Mucosa of descending colon (tissue), 3 donors: ENCODE measurements around the gene TAF5L. TPM values are rescaled to one million over a fixed set of nuclear protein-coding genes. Genes with fewer than 3 reads are reported as not detected.

Experiments
- ATAC-seq: fragments of 200-7000 bp; cut with Tn5 transposase; one replicate; pipeline ENCODE4 v1.9.1; 2020; ENCODE audit warnings: mild to moderate bottlenecking, moderate library complexity
- DNase-seq, 3 donors: peaks; one replicate each; pipeline ENCODE4 v3.0.0-alpha.2; 2020
- H3K36me3 ChIP-seq: fragments of 200-600 bp; one replicate; pipeline ENCODE4 v1.8.0; 2021; ENCODE audit warnings: low read depth, mild to moderate bottlenecking
- H3K4me1 ChIP-seq: fragments of 200-600 bp; one replicate; pipeline ENCODE4 v1.8.0; 2021; ENCODE audit warnings: low read depth, mild to moderate bottlenecking
- H3K4me3 ChIP-seq: fragments of 200-600 bp; one replicate; pipeline ENCODE4 v1.8.0; 2021; ENCODE audit warnings: mild to moderate bottlenecking
- H3K9me3 ChIP-seq: fragments of 200-600 bp; one replicate; pipeline ENCODE4 v1.8.0; 2021; ENCODE audit warnings: mild to moderate bottlenecking
- CTCF ChIP-seq: fragments of 200-600 bp; IDR thresholded peaks from one replicate; pipeline ENCODE4 v1.8.0; 2022; ENCODE audit warnings: antibody characterized with exemption, mild to moderate bottlenecking
- intact Hi-C, 2 donors: fragments of 100-400 bp; cut with DNase I in 1 of 2; cut with micrococcal nuclease in 1 of 2; formaldehyde crosslinking; loops; one replicate each; pipeline versions ENCODE4 v1.11.0 to v1.11.1; 2022; cut with DNase I, micrococcal nuclease
- total RNA-seq, 3 donors: library from RNA; stranded (reverse); fragmentation: NEBNext Ultra II Directional in 2 of 3; extraction: Animal tissue kit (Norgen Biotek cat#: 25700) in 2 of 3; gene quantifications; one replicate each; pipeline versions ENCODE4 v1.2.1 to v1.2.4, GENCODE V29; 2021 to 2023
- donor health status: DM: no; HTN: no; CAD: no; lungs with moderate emphysema.
- donor health status: DM: no; HTN: no; CAD: no.
- donor health status: DM: no; HTN: yes; CAD: no.

TAF5L gene
- total RNA-seq, 3 donors from 2014 or later: 21.1 to 25.1 (median 23.4) TPM

DNA sequence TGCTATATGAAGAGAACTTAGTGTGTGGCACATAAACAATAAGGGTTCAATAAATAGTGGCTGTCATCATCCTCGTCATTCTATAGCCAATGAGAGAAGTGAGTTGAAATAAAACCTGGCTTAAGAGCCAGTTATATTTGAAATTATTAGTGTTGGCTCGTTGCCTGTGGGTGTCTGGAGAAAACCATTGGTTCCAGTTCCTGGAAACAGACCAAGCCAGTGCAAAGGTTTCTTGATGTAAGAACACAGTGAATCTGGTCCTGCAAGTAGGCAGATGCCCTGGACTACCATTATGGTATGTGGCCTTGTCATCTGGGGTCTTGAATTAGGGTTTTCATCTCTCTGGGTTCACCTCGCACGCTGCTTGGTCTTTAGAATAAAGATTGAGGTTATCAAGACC lies 43.4 kb upstream of the TAF5L start:
- intact Hi-C loops: no loop called here
- TF ChIP-seq CTCF: no peak
- peak; percentile 14 for ATAC-seq

DNA sequence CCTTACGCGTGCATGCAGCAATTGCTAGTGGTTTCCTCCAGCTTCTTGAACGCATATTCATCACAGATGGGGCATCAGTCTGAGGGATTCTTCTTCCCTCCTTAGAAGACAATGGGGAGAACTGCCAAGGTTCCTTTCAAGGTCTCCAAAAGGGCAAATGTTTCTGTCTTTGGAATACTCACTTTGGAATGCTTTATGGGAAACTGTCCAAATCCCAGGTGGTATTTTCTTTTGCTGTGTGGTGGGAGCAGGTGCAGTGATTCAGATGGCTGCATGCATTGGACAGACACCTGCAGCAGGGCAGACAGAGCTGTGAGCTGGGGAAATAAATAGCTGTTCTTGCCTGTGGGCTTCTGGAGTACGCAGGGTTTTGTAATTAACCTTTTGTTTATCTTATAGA lies 40.7 kb upstream of the TAF5L start:
- ATAC-seq: no peak
- intact Hi-C loops: no loop called here
- no peaks in the 10 kb centered on the region for H3K4me1 ChIP-seq
- no peaks in the 10 kb centered on the region for H3K9me3 ChIP-seq
- no peaks in the 10 kb centered on the region for H3K36me3 ChIP-seq
- no peak for TF ChIP-seq CTCF
- H3K4me3 ChIP-seq: no peak overlapping the region
- DNase-seq: no peak

More for the DNA sequence above, 43.4 kb upstream of the TAF5L start:
- H3K9me3 ChIP-seq: no peaks in the 10 kb centered on the region
- peak in 1 of 3 donors; percentile 22 for DNase-seq
- H3K4me3 ChIP-seq: no peak overlapping the region
- no peaks in the 10 kb centered on the region for H3K4me1 ChIP-seq
- H3K36me3 ChIP-seq: no peaks in the 10 kb centered on the region

- intact Hi-C loops: no loop called here
- H3K36me3 ChIP-seq: no peaks in the 10 kb centered on the region
- no peak for DNase-seq
- TF ChIP-seq CTCF: no peak
- no peaks in the 10 kb centered on the region for H3K4me1 ChIP-seq
- H3K9me3 ChIP-seq: no peaks in the 10 kb centered on the region
- no peak for ATAC-seq
- H3K4me3 ChIP-seq: no peak overlapping the region
Observed at GRCh38 chr1:229665912-229666558, 40.1 kb upstream of the TAF5L start.

DNA sequence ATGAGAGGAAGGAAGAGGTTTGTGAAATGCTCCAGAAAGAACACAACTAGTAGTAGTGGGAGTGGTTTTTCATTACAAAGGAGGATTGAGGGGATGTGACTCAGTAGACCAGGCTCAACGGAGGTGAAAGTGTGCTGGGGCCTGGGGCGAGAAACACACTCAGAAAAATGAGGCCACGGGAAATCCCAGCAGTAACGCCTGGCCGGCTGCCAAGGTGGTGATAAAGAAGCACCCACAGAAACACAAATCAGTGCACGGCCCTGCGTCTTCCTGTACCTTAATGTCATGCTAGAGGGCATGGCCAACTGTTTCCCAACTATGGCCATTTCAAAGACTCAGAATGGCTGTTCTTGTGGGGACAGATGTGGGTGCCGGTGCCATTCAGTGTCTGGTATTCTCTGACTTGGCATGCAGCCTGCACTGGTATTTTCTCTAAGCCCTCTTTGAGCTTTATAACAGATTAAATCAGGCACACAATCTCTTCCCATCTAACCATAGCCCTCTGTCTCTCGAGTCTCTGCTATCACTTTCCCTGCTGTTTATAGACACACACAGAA lies 38.3 kb upstream of the TAF5L start:
- ATAC-seq (no peak), DNase-seq (peak in 2 of 3 donors; percentile 45 to 61)
- Histone ChIP-seq H3K4me1 (no peaks in the 10 kb centered on the region), H3K4me3 (no peak overlapping the region), H3K36me3 (no peaks in the 10 kb centered on the region), H3K9me3 (no peaks in the 10 kb centered on the region)
- intact Hi-C loops: loop anchor here in 1 of 2 donors (5.0 kb wide), 1 partner anchor 648 kb away; no protein-coding TSS in a partner anchor
- TF ChIP-seq CTCF: no peak

DNA sequence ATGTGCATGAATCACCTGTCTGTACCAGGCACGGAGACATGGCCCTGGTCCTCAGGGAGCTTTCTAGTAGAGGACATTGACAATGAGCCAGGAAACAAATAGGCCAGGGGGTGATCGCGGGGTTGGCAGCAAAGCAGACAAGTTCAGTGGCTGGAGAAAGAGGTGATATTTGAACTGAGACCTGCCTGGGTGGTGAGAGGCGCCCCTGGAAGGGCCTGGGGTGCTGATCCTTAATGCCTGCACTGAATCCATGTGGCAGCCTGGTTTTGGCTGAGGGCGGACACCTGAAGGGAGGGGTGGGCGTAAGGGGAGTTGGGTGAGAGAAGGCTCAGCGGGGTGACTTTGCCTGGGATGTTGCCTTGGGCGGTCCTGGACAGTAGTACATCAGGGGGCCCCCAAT lies 36.0 kb upstream of the TAF5L start:
- no peak for ATAC-seq
- no peak for TF ChIP-seq CTCF
- no peaks in the 10 kb centered on the region for H3K4me1 ChIP-seq

More for the DNA sequence above, 36.0 kb upstream of the TAF5L start:
- no peak overlapping the region for H3K4me3 ChIP-seq
- H3K36me3 ChIP-seq: no peaks in the 10 kb centered on the region
- intact Hi-C loops: loop anchor here (2.0 to 5.0 kb wide), 2 partner anchors 649 to 650 kb away; no protein-coding TSS in a partner anchor
- no peaks in the 10 kb centered on the region for H3K9me3 ChIP-seq
- DNase-seq: no peak
